K562 (cell line): ENCODE measurements around the gene MAP1S. TPM values are rescaled to one million over a fixed set of nuclear protein-coding genes. Genes with fewer than 3 reads are reported as not detected.

ENCODE experiments used
- CBX2 ChIP-seq: fragments of 200-600 bp; sonication (generic); IDR thresholded peaks from one replicate; pipeline ENCODE4 v1.6.1; 2012; ENCODE audit warnings: mild to moderate bottlenecking, low read length, inconsistent platforms; ENCODE audit not compliant: insufficient read depth, poor library complexity, severe bottlenecking
- CREM ChIP-seq: IDR thresholded peaks from 2 replicates; pipeline ENCODE4 v1.6.1; 2014; ENCODE audit warnings: antibody characterized with exemption, low read depth
- CXXC5 ChIP-seq: fragments of 250-450 bp; sonication (Bioruptor Pico); IDR thresholded peaks from 2 replicates; pipeline ENCODE4 v1.8.0; 2022; ENCODE audit warnings: inconsistent platforms, mild to moderate bottlenecking, moderate library complexity
- EP400 ChIP-seq: fragments of 450-650 bp; IDR thresholded peaks from 2 replicates; pipeline ENCODE4 v1.6.1; 2017; ENCODE audit warnings: antibody characterized with exemption, mild to moderate bottlenecking, moderate library complexity
- GABPB1 ChIP-seq: sonication (generic); formaldehyde crosslinking; IDR thresholded peaks from 2 replicates; pipeline ENCODE4 v1.8.0; 2022; ENCODE audit warnings: mild to moderate bottlenecking, missing genetic modification reagents
- MYNN ChIP-seq, 2 experiments: sonication (generic); formaldehyde crosslinking in 1 of 2; IDR thresholded peaks; 2 replicates each; pipeline versions ENCODE4 v1.5.0 to v1.6.1; 2016 to 2020; ENCODE audit warnings: antibody characterized with exemption in 1 of 2, missing genetic modification reagents in 1 of 2
- PTRF ChIP-seq: fragments of 450-650 bp; IDR thresholded peaks from 2 replicates; pipeline ENCODE4 v1.6.1; 2016; ENCODE audit warnings: mild to moderate bottlenecking, missing genetic modification characterization, missing compliant biosample characterization
- RAD21 ChIP-seq, 2 experiments: fragments of 250-450 bp in 1 of 2; fragments of 450-650 bp in 1 of 2; sonication (Bioruptor Pico) in 1 of 2; formaldehyde crosslinking in 1 of 2; IDR thresholded peaks in 1 of 2; conservative IDR thresholded peaks in 1 of 2; 2 replicates each; pipeline versions ENCODE4 v1.4.0 to v1.8.0; 2020 to 2022; ENCODE audit warnings: mild to moderate bottlenecking in 2 of 2, moderate library complexity in 1 of 2
- SAFB ChIP-seq: fragments of 200-400 bp; formaldehyde crosslinking; IDR thresholded peaks from 2 replicates; pipeline ENCODE4 v1.6.1; 2017; ENCODE audit warnings: low read depth, low read length, borderline replicate concordance
- SMARCE1 ChIP-seq: fragments of 450-650 bp; IDR thresholded peaks from 2 replicates; pipeline ENCODE4 v1.7.1; 2016; ENCODE audit warnings: mild to moderate bottlenecking
- SP2 ChIP-seq: IDR thresholded peaks from 2 replicates; pipeline ENCODE4 v1.6.1; 2011; ENCODE audit warnings: mild to moderate bottlenecking, low read depth, low read length, moderate library complexity; ENCODE audit not compliant: poor library complexity, severe bottlenecking; ENCODE audit errors: extremely low read depth
- SRSF3 ChIP-seq: fragments of 200-400 bp; formaldehyde crosslinking; IDR thresholded peaks from 2 replicates; pipeline ENCODE4 v1.6.1; 2016; ENCODE audit warnings: mild to moderate bottlenecking, low read length, moderate library complexity; ENCODE audit not compliant: insufficient read depth
- TCF7 ChIP-seq: sonication (generic); IDR thresholded peaks from 2 replicates; pipeline ENCODE4 v1.6.1; 2016; ENCODE audit warnings: antibody characterized with exemption, borderline replicate concordance
- ZNF143 ChIP-seq: sonication (generic); formaldehyde crosslinking; IDR thresholded peaks from 2 replicates; pipeline ENCODE4 v1.9.0; 2022; ENCODE audit warnings: mild to moderate bottlenecking, missing genetic modification reagents
- ZNF431 ChIP-seq: sonication (generic); formaldehyde crosslinking; IDR thresholded peaks from 2 replicates; pipeline ENCODE4 v1.8.0; 2022; ENCODE audit warnings: mild to moderate bottlenecking, missing genetic modification reagents
- ZNF583 ChIP-seq: fragments of 250-450 bp; sonication (Bioruptor Pico); IDR thresholded peaks from 2 replicates; pipeline ENCODE4 v1.4.0; 2020
- ZNF780A ChIP-seq: fragments of 250-450 bp; sonication (Bioruptor Pico); IDR thresholded peaks from 2 replicates; pipeline ENCODE4 v1.5.0; 2021; ENCODE audit warnings: mild to moderate bottlenecking
- polyA plus RNA-seq, 8 experiments: library from polyadenylated mRNA; depleted of rRNA in 4 of 8; stranded (reverse) in 5 of 8; unstranded in 3 of 8; fragments of >200 nt; fragmentation: Nextera tagmentation in 2 of 8; fragmentation: Illumina TruSeq in 1 of 8; extraction: Ambion mirVana in 2 of 8; extraction: Trizol in 1 of 8; gene quantifications; 2 replicates each; pipeline versions ENCODE4 v1.2.1 to v1.2.3, GENCODE V29; 2011 to 2014; ENCODE audit warnings: inconsistent platforms in 1 of 8, missing spikeins in 1 of 8
- total RNA-seq, 7 experiments: library from RNA; depleted of rRNA in 6 of 7; stranded (reverse); fragments of >200 nt in 6 of 7; fragmentation: Illumina TruSeq in 2 of 7; extraction: Trizol in 2 of 7; gene quantifications; 2 replicates each; pipeline versions ENCODE4 v1.2.1 to v1.2.3, GENCODE V29; 2011 to 2021; ENCODE audit warnings: low replicate concordance in 1 of 7
- TF ChIP-seq, protein P1 (sequence below): sonication (generic); formaldehyde crosslinking; IDR thresholded peaks from 2 replicates; pipeline ENCODE4 v1.9.0; 2022; ENCODE audit warnings: mild to moderate bottlenecking, missing genetic modification reagents
- TF ChIP-seq, protein P2 (sequence below): fragments of 450-650 bp; IDR thresholded peaks from 2 replicates; pipeline ENCODE4 v1.6.1; 2017; ENCODE audit warnings: antibody characterized with exemption, mild to moderate bottlenecking
- TF ChIP-seq, protein P3 (sequence below): sonication (generic); formaldehyde crosslinking; IDR thresholded peaks from 2 replicates; pipeline ENCODE4 v1.8.1; 2022; ENCODE audit warnings: missing genetic modification reagents
- TF ChIP-seq, protein P4 (sequence below): fragments of 200-800 bp; sonication (Bioruptor generic); IDR thresholded peaks from 2 replicates; pipeline ENCODE4 v1.6.1; 2017; ENCODE audit warnings: missing genetic modification characterization, missing compliant biosample characterization

Gene MAP1S
- total and polyA plus RNA-seq, 9 of the 15 experiments (the other 6 are each of a cell fraction or from before 2014, with no cell fraction given): 2.0 to 81.0 (median 9.5) TPM

- TF ChIP-seq, protein P1, sequence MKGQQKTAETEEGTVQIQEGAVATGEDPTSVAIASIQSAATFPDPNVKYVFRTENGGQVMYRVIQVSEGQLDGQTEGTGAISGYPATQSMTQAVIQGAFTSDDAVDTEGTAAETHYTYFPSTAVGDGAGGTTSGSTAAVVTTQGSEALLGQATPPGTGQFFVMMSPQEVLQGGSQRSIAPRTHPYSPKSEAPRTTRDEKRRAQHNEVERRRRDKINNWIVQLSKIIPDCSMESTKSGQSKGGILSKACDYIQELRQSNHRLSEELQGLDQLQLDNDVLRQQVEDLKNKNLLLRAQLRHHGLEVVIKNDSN: no peak
- TF ChIP-seq, protein P2, sequence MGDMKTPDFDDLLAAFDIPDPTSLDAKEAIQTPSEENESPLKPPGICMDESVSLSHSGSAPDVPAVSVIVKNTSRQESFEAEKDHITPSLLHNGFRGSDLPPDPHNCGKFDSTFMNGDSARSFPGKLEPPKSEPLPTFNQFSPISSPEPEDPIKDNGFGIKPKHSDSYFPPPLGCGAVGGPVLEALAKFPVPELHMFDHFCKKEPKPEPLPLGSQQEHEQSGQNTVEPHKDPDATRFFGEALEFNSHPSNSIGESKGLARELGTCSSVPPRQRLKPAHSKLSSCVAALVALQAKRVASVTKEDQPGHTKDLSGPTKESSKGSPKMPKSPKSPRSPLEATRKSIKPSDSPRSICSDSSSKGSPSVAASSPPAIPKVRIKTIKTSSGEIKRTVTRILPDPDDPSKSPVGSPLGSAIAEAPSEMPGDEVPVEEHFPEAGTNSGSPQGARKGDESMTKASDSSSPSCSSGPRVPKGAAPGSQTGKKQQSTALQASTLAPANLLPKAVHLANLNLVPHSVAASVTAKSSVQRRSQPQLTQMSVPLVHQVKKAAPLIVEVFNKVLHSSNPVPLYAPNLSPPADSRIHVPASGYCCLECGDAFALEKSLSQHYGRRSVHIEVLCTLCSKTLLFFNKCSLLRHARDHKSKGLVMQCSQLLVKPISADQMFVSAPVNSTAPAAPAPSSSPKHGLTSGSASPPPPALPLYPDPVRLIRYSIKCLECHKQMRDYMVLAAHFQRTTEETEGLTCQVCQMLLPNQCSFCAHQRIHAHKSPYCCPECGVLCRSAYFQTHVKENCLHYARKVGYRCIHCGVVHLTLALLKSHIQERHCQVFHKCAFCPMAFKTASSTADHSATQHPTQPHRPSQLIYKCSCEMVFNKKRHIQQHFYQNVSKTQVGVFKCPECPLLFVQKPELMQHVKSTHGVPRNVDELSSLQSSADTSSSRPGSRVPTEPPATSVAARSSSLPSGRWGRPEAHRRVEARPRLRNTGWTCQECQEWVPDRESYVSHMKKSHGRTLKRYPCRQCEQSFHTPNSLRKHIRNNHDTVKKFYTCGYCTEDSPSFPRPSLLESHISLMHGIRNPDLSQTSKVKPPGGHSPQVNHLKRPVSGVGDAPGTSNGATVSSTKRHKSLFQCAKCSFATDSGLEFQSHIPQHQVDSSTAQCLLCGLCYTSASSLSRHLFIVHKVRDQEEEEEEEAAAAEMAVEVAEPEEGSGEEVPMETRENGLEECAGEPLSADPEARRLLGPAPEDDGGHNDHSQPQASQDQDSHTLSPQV: no peak
- TF ChIP-seq, protein P3, sequence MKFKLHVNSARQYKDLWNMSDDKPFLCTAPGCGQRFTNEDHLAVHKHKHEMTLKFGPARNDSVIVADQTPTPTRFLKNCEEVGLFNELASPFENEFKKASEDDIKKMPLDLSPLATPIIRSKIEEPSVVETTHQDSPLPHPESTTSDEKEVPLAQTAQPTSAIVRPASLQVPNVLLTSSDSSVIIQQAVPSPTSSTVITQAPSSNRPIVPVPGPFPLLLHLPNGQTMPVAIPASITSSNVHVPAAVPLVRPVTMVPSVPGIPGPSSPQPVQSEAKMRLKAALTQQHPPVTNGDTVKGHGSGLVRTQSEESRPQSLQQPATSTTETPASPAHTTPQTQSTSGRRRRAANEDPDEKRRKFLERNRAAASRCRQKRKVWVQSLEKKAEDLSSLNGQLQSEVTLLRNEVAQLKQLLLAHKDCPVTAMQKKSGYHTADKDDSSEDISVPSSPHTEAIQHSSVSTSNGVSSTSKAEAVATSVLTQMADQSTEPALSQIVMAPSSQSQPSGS (CRISPR knock-in tag): no peak
- TF ChIP-seq ZNF583 (CRISPR knock-in tag): no peak
- TF ChIP-seq EP400: no peak
- TF ChIP-seq ZNF431 (CRISPR knock-in tag): no peak
- TF ChIP-seq SP2: no peak
- no peak for TF ChIP-seq PTRF (tag)
- no peak for TF ChIP-seq TCF7
- no peak for TF ChIP-seq CXXC5 (CRISPR knock-in tag)
- peak; percentile 80 for TF ChIP-seq MYNN (IDR thresholded peaks at IDR 0.05)
- TF ChIP-seq MYNN (CRISPR knock-in tag; IDR thresholded peaks at IDR 0.05): no peak
- no peak for TF ChIP-seq SRSF3
- no peak for TF ChIP-seq CBX2
- peak; percentile 83 to 89 for TF ChIP-seq RAD21 (CRISPR knock-in tag; conservative IDR thresholded peaks at IDR 0.05 in 1 of 2, IDR thresholded peaks at IDR 0.05 in 1 of 2)
- TF ChIP-seq ZNF780A (CRISPR knock-in tag): no peak
- TF ChIP-seq GABPB1: no peak
- no peak for TF ChIP-seq SAFB
- no peak for TF ChIP-seq ZNF143 (CRISPR knock-in tag)
- TF ChIP-seq, protein P4, sequence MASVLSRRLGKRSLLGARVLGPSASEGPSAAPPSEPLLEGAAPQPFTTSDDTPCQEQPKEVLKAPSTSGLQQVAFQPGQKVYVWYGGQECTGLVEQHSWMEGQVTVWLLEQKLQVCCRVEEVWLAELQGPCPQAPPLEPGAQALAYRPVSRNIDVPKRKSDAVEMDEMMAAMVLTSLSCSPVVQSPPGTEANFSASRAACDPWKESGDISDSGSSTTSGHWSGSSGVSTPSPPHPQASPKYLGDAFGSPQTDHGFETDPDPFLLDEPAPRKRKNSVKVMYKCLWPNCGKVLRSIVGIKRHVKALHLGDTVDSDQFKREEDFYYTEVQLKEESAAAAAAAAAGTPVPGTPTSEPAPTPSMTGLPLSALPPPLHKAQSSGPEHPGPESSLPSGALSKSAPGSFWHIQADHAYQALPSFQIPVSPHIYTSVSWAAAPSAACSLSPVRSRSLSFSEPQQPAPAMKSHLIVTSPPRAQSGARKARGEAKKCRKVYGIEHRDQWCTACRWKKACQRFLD (CRISPR knock-in tag): no peak
- TF ChIP-seq CREM: peak; percentile 34; the same call in 1 of the 2 replicates
- 0 out of 2 replicates have a peak, but pooled peaks have one; percentile 22 for TF ChIP-seq SMARCE1
These were observed 56.1 kb downstream of the MAP1S start (continued) for GRCh38 chr19:17775245-17775927.
